IPS-18a (cell line): Measurements from ENCODE around the gene HARBI1.

Experiments
- H3K27ac ChIP-seq: one replicate; pipeline ENCODE4 v1.5.1; 2013; ENCODE audit warnings: low read length
- H3K27me3 ChIP-seq: one replicate; pipeline ENCODE4 v1.6.1; 2013; ENCODE audit warnings: mild to moderate bottlenecking, low read length; ENCODE audit not compliant: control insufficient read depth, insufficient read depth
- H3K36me3 ChIP-seq: one replicate; pipeline ENCODE4 v1.6.1; 2013; ENCODE audit warnings: low read depth, low read length; ENCODE audit not compliant: control insufficient read depth
- H3K4me1 ChIP-seq: one replicate; pipeline ENCODE4 v1.6.1; 2013; ENCODE audit warnings: low read depth, low read length; ENCODE audit not compliant: control insufficient read depth
- H3K4me3 ChIP-seq: one replicate; pipeline ENCODE4 v1.5.1; 2013; ENCODE audit warnings: low read length
- H3K9ac ChIP-seq: one replicate; pipeline ENCODE4 v1.6.1; 2013; ENCODE audit warnings: mild to moderate bottlenecking, low read length, moderate library complexity
- H3K9me3 ChIP-seq: one replicate; pipeline ENCODE4 v1.6.1; 2013; ENCODE audit warnings: low read depth, low read length; ENCODE audit not compliant: control insufficient read depth

Gene HARBI1

DNA sequence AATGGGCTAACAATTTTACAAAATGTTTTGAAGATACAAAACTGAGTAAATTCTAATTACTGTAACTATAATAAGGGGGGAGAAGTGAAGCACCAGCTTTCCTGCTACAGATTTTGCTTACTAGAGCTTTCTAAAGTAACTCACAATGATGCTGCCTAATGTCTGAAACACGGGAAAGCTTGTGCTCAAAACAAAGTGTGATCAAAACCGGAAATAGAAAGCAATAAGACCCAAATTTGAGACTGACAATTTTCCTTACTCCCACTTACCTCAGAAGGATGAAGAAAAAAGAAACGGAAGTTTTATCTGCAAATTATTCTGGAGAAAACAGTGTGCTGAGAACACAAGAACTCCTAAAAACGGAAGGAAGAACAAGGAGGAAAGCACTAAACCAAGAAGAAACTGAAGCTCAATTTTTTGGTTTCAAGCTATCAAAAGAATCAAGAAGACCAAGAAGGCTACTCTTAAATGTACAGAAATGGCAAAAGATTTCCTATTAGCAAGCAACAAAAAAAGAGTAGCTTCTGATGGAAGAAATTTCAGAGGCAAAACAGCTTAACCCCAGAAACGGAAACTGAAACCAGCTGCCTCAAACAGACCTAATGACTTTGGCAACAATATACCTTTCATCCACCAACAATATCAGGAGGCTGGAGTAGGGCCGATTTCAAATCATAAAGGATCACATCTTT lies 56.6 kb downstream of the HARBI1 start:
- no peak overlapping the region for H3K27ac ChIP-seq
- no peaks in the 10 kb centered on the region for H3K9me3 ChIP-seq
- no peak overlapping the region for H3K9ac ChIP-seq
- no peaks in the 10 kb centered on the region for H3K27me3 ChIP-seq
- no peaks in the 10 kb centered on the region for H3K4me1 ChIP-seq
- H3K36me3 ChIP-seq: no peaks in the 10 kb centered on the region
- H3K4me3 ChIP-seq: no peak overlapping the region

DNA sequence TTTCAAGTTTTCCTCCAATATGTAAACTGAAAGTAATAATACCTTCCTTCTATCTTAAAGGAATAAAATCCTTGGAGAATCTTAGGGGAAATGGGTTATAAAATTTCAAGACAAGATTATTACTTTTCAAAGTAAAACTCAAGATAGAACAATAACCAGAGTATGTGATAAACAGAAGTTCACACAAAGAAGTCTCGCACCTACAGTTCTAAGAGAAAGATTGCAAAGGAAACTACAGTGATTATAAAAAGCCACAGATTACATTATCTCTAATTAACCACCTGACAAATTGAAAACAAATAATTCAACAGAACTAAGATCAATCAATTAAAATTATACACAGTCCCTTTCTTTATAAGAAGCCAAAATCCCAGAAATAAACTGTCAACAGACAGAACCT lies 57.2 kb downstream of the HARBI1 start:
- no peaks in the 10 kb centered on the region for H3K9me3 ChIP-seq
- H3K36me3 ChIP-seq: no peaks in the 10 kb centered on the region
- no peak overlapping the region for H3K27ac ChIP-seq
- H3K4me3 ChIP-seq: no peak overlapping the region
- no peak overlapping the region for H3K9ac ChIP-seq
- H3K27me3 ChIP-seq: no peaks in the 10 kb centered on the region
- H3K4me1 ChIP-seq: peaks cover 6% of the 10 kb centered on the region

DNA sequence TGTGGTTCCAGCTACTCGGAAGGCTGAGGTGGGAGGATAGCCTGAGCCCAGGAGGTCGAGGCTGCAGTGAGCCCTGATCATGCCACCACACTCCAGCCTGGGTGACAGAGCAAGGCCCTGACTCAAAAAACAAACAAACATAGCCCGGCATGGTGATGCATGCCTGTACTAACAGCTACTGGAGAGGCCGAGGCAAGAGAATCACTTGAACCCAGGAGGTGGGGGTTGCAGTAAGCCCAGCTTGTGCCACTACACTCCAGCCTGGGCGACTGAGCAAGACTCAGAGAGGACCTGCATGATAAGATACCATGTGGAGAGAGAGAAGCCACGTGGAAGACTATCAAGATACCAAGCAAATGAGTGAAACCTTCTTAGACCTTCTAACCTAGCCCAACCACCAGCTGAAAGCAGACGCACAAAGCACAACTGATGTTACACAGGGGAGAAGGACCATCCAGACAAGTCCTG lies 59.3 kb downstream of the HARBI1 start:
- H3K27me3 ChIP-seq: no peaks in the 10 kb centered on the region
- no peak overlapping the region for H3K9ac ChIP-seq
- H3K4me3 ChIP-seq: no peak overlapping the region
- H3K4me1 ChIP-seq: peaks cover 16% of the 10 kb centered on the region
- no peaks in the 10 kb centered on the region for H3K36me3 ChIP-seq
- no peaks in the 10 kb centered on the region for H3K9me3 ChIP-seq
- H3K27ac ChIP-seq: no peak overlapping the region

DNA sequence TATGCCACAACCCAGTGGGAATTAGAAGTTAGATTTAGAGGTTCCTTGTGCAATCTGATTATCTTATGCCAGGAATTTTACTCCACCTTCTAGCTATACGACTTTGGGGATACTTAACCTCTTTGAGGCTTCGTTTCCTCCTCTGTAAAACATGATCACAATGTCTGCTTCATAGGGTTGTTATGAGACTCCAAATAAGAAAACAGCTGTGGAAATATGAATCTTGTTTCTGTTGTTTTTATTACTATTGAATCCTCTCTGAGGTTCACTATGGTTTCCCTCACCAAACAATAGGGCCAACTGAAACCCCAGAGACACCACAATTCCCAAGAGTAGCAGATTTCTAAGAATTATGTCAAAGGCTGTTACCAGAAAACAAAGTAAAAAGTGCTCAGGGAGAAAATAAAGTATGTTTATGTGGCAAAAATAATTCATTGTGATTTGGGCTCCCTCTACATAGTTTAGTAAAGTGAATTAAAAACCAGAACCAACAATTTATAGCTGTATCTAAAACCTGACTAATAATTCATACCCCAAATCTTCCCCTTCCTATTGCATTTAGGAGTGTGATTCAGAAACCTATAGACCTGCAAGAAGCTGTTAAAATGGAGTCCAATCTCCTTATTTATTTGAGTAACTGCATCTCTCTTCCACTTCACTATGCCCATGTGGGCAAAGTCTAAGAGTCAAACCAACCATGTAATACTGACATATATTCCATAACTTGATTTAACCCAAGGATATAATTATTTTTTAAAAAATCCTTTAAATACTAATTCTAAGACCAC lies 61.6 kb downstream of the HARBI1 start:
- Histone ChIP-seq H3K36me3 (no peaks in the 10 kb centered on the region), H3K27me3 (no peaks in the 10 kb centered on the region), H3K9me3 (no peaks in the 10 kb centered on the region), H3K4me3 (no peak overlapping the region), H3K4me1 (peaks cover 16% of the 10 kb centered on the region), H3K9ac (no peak overlapping the region), H3K27ac (no peak overlapping the region)

DNA sequence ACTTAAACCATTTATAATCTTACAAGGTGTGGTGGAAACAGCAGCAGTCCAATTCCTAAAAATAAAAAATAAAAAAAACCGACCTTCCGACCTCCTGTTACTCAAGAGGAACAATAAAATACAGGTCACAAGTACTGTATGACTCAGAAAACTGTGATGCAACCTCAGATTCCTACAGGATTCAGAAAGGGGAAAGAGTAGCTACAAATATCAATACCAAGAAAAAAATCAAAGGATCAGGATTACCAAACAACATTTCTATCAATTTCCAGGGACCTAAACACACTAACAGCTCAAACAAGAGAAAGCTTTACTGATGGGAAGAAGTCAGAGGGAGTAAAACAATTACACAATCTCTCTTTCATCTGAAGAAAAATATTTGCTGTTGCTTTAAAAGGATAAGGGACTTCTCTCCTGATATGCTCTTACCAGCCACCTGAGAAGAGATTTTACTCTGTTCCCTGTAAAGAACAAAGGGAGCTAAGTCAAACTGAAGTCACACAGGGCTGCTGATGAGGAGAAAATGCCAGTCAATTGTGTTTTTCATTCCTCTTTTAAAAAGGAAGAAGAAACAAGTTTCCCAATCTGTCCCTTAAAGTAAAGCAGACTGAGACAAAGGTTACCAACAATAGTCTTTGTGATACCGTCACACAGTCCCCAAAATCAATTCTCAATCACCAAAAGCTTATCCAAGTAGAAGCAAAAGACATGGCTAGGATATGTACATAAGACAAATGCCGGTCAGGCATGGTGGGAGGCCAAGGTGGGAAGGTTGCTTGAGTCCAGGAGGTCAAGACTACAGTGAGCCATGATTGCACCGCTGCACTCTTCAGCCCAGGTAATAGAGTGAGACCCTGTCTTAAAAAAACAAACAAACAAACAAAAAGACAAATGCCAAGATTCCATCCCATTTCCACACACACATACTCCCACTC lies 62.5 kb downstream of the HARBI1 start:
- H3K9me3 ChIP-seq: no peaks in the 10 kb centered on the region
- no peaks in the 10 kb centered on the region for H3K27me3 ChIP-seq
- no peak overlapping the region for H3K9ac ChIP-seq
- H3K27ac ChIP-seq: no peak overlapping the region
- peaks cover 16% of the 10 kb centered on the region for H3K4me1 ChIP-seq
- no peak overlapping the region for H3K4me3 ChIP-seq
- no peaks in the 10 kb centered on the region for H3K36me3 ChIP-seq

DNA sequence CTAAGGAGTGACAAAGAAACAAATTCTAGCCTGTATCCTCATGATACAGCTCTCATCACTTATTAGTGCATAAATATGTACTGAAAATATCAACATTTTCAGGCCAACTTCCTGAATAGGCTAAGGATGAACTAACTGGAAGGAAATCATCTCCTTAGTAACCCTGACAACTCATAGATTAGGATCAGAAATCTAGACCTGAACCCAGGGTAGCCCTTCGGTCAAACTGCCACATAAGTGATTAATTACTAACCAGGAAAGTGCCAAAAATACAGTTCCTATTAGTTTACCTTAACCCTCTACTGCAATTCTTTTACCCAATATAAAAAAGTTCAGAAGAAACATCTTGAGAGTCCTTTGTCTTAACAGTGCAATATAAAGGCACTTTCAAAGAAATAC lies 63.2 kb downstream of the HARBI1 start:
- Histone ChIP-seq H3K27me3 (no peaks in the 10 kb centered on the region), H3K4me1 (peaks cover 16% of the 10 kb centered on the region), H3K36me3 (no peaks in the 10 kb centered on the region), H3K4me3 (no peak overlapping the region), H3K9ac (no peak overlapping the region), H3K27ac (no peak overlapping the region), H3K9me3 (no peaks in the 10 kb centered on the region)
